Measurements from ENCODE around the gene EEF2KMT.
"Not testable (repeated sequence)": the region's sequence is repeated elsewhere in the genome, so short reads cannot be mapped to it uniquely, and the experiment has no call there.

Gene EEF2KMT

DNA sequence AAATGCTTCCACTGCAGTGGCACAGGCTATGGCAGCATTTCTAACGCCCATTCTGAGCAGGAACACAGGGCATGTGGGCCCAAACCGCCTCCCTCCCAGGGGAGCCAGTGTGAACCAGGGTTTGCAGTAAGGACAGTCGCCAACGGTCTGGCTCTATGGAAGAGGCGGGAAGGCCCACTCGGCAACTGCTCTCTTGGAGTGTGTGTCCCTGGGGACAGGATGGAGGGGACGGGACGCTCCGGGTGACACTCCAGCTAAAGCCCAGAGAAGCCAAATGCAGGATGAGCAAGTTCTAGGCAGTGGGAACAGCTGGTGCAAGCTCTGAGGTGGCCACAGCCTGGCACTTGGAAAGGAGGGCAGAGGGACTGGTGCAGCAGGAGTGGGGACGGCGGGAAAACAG lies 3.8 kb downstream of the EEF2KMT start:
- not testable (repeated sequence) for DNase-seq

DNA sequence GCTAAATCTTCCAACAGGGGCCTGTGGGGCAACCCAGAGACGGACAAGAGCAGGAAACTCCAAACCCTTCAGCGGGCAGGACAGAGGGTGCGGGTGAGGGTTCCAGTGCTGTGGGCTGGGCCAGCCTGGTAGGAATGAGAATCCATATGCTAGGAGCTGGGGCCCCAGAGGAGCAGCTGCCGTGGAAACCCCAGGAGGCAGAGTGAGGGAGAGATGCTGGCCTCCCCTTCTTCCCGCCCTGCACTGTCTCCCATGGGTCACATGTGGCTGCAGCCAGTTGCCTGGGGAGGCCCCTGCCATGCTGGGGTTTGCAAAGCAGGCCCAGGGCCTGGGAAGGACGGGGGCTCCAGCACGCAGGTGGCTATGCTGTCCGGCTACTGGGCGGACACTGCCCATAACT lies 4.5 kb downstream of the EEF2KMT start:
- not testable (repeated sequence) for DNase-seq

DNA sequence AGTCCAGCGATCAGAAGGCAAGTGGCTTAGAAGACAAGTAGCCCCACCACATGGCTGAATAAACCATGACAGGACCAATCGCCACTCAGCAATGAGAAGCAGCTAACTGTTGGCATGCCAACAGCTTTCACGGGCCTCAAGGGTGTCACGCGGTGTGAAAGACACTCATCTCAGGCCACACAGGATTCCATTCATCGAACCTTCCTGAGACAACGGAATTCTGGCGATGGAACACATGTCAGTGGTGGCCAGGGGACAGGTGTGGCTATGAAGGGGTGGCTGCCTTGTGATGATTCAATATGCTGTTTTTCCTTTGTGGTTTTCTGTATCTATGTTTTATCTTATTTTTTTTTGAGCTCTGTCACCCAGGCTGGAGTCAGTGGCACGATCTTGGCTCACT lies 7.0 kb downstream of the EEF2KMT start:
- not testable (repeated sequence) for DNase-seq

DNA sequence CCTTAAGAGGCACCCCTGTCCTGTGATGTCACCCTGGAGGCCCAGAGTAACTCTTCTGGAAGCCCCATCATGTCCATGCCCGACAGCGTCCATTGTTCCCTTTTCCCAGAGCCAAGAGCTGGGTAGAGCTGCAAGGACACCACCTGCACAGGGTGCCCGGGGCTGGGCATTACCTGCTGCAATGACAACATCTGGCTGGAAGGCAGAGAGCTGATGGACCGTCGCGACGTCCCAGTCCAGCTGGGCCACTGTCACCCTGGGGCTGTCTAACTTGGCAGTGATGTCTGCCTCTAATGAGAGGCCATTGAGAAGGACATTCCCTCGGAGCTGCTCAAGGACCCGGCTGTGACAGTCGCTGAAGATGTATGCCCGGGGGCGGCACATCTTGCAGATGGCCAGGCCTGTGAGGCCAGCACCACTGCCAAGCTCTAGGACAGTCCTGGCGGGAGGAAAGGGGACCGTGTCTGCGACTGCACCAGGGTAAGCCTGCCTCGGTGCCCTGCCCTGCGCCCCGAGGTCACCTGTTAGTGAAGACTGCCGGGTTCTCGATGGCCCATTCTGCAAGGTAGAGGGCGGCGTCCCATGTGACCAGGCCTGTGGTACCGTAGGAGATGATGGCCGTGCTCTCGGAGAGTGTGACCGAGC lies 7.6 kb downstream of the EEF2KMT start:
- DNase-seq: not testable (repeated sequence)

DNA sequence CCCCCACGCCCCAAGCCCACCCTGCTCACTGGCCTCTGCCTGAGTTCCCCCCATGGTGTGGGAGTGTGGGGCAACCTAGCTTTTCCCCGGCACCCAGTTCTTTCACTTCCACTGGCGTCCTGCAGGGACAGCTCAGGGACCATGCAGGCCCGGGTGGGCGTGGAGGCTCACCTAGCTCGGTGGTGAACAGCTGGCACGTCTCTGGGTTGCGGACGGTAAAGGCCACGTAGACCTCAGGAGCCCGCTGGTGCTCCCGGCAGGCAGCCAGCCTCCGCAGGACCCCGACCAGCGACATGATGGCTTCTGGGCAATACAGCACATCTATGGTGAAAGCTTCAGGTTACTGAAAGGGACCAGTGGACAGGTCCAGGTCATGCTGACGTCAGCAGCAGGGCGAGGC lies 8.7 kb downstream of the EEF2KMT start:
- DNase-seq: not testable (repeated sequence)

DNA sequence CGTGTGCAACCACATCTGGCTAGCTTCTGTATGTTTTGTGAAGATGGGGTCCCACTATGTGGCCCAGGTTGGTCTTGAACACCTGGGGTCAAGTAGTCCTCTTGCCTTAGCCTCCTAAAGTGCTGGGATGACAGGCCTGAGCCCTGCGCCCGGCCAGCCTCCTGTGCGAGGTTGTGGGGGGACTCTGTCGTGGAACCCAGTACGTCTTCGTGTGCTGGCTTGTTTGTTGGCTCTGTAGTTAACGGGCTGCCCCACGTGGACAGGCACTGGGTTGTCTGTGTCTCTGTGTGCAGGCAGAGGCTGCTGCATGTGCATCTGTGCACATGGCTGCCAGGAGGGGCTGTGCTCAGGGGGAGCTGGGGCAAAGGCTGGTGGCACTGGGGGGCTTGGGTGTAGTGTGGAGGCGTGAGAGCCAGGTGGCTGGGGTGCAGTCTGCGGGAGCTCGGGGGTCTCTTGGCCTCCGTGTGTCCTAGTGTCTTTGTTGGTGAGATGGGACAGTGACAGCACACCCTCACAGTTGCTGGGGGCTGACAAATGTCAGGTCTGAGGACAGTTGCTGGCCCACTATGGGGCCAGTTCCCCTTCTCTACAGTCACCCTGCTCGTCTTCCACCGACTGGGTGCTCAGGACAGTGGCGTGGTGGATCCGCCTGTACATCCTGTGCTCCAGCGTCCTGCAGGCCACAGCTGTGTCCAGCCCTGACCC lies 9.4 kb downstream of the EEF2KMT start:
- DNase-seq: not testable (repeated sequence)

DNA sequence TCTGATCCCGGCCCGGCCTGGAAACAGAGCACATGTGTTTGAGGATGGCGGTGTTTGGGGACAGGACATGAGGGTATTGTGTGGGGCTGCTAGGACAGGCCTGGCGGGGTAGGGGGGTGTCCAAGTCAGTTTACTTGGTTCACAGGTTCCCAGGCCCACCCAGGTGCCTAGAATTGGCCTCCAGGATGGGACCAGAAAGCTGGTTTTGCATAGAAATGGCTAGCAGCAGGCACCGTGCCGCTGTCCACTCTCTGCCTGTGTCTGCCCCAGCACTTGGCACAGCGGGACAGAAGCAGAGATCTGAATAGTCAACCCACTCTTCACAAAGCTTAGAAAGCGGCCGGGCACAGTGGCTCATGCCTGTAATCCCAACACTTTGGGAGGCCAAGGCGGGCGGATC lies 11.9 kb downstream of the EEF2KMT start:
- not testable (repeated sequence) for DNase-seq

DNA sequence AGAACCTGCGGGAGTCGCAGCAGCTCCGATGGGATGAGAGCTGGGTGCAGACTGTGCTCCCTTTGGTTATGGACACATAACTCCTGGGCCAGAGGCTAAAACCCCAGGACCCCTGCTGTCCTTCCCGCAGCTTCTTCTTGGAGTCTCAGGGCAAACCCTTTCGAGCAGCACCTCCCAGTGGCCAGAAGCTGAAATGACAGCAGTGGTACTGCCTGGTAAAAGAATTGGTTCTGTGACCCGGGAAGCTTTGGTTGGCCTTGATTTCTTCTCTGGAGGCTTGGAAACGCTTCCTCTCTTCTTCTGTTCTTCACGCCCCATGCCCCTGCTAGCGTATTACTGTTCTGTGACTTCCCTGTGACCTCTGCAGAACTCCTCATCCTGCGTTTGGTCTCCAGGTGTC lies 12.8 kb downstream of the EEF2KMT start:
- DNase-seq: peak; percentile 71

DNA sequence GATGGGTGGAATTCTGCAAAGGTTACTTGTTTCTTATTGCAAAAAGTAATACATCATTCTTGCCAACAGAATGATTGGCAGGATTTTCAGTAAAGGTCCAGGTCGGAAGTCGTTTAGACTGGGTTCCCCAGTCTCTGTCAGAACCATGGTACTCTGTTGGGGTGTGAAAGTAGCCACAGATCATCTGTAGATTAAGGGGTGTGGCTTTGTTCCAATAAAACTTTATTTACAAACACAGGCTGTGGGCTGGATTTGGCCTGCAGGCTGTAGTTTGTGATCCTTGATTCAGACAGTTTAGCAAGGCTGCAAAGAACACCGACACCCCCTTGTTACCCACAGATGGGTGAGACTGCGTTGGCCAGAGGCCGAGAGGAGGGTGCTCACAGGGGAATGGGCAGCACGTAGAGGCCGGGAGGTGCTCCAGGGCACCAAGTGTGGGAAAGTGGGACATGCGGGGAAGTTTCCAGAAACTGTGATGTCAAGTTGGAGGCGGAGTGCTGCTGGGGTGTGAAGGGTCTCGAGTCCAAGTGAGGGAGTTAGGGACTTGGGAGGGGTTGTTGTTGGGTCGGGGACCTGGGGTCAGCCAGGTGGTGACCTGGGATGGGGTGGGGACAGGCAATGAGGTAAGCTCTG lies 13.4 kb downstream of the EEF2KMT start:
- DNase-seq: not testable (repeated sequence)

DNA sequence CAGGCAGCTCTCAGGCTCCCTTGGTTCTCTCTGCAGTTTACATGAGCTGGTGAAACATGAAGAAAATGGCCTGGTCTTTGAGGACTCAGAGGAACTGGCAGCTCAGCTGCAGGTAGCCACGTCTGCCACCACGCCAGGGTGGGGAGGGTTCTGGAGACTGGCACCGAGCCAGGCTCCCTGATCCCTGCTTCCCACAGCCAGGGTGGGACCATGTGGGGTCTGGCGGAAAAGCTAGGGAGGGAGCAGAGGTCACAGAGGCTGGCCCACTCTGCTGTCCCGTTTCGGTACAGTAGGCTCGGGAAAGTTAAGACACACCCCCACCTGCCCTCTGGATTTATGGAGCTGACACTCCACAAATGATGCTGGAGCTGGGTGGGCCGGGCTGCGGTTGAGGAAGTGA lies 13.9 kb downstream of the EEF2KMT start:
- DNase-seq: not testable (repeated sequence)

DNA sequence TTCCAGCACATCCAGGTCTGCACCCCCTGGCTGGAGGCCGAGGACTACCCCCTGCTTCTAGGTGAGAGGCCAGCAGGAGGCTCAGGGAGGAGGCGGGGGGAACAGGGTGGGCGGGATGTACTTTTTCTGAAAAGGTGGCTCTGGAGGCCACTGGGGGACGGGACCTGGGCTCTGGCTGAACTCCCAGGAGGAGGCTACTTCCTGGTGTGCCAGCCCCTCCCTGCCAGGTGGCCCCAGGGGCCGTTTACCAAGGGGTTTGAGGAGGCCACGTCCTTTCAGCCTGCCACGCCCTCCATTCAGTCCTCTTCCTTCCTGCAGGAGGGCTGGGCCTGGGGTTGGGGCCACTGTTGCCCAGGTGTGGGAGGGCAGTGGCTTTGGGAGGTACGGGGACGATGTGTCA lies 16.6 kb downstream of the EEF2KMT start:
- DNase-seq: not testable (repeated sequence)

DNA sequence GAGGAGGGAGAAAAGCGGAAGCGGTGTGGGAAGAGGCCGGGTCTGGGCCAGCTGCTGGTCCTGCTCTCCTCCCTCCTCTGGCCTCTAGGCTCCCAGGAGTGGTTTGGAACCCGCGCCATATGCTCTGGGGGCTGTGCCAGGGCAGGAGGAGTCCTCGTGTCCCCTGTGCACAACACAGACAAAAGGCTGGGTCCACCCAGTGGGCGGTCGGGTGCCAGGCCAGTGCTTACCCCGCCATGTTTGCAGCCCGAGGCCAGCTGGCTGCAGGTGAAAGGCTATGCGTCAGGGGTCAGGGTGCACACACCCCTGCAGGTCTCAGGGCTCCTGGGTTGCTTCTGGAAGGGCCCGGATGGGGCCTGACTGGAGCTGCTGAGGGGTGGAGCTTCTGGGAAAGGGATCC lies 17.1 kb downstream of the EEF2KMT start:
- DNase-seq: not testable (repeated sequence)

DNA sequence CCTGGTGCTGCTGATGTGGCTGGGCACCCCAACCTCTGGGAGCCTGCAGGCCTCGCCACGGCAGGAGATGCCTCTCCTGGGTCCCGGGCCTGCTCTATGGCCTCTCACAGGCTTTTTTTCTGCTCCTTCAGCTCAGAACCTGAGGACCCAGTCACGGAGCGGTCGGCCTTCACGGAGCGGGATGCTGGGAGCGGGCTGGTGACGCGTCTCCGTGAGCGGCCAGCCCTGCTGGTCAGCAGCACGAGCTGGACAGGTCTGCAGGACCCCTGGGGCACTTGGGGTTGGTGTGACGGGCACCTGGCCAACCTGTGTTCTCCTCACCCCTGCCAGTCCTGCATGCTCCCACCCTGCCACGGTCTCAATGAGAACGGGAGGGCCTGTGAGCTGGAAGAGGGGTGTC lies 19.0 kb downstream of the EEF2KMT start:
- DNase-seq: no peak

DNA sequence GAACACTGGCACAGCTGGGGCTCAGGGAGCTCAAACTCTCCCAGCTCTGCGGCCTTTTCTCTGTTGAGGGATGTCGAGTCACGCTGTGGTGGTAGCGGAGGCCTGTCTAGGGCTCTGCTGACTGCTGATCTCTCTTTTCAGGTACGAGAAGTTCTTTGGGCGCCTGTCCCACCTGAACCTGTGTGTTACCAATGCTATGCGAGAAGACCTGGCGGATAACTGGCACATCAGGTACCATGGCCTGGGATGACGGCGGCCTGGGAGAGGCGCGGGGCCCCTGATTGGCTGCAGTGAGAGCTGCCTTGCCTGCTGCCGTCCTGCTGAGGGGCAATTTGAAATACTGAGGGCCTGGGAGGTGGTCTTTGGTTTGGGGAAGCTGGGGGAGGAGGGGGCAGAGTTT lies 20.3 kb downstream of the EEF2KMT start:
- no peak for DNase-seq

DNA sequence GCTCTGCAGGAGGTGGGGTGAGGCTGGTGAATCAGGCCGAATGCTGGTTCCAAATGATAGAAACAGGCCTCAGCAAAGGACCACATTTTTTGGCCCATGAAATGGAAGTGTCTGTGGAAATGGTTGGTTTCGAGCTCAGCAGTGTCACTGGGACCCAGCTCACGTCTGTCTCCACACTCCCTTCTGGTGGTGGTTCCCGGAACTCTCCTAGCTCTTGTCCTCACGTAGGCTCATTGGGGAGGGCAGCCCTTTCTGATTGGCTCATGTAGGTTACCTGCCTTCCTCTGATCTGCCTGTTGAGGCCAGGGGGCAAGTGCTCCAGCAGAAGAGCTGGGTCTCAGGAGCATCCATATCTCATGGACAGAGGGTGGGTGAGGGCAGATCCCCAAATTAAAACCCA lies 22.0 kb downstream of the EEF2KMT start:
- peak; percentile 15 for DNase-seq

DNA sequence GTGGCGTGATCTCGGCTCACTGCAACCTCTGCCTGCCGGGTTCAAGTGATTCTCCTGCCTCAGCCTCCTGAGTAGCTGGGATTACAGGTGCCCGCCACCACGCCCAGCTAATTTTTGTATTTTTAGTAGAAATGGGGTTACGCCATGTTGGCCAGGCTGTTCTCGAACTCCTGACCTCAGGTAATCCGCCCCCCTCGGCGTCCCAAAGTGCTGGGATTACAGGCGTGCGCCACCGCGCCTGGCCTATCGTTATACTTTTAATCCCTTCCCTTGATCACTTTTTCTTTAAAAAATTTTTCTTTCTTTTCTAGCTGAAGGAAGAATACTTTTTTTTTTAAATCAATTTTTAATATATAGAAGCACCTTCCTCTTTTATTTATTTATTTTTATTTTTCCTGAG lies 23.8 kb downstream of the EEF2KMT start:
- not testable (repeated sequence) for DNase-seq

DNA sequence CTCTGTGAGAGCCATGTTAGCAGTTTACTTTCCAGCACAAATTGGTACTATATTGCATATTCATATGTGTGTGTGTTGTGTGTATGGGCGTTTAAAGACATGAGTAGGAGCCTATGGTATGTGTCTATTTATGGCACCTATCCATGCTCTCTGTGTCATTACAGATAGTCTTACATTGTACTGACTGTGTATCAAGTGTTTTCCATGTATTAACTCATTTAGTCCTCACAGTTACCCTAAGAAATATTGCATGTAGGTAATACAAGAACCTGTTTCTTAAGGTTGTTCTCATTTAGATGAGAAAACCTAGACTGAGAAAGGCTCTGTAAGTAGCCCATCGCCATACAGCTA lies 24.3 kb downstream of the EEF2KMT start:
- DNase-seq: no peak

DNA sequence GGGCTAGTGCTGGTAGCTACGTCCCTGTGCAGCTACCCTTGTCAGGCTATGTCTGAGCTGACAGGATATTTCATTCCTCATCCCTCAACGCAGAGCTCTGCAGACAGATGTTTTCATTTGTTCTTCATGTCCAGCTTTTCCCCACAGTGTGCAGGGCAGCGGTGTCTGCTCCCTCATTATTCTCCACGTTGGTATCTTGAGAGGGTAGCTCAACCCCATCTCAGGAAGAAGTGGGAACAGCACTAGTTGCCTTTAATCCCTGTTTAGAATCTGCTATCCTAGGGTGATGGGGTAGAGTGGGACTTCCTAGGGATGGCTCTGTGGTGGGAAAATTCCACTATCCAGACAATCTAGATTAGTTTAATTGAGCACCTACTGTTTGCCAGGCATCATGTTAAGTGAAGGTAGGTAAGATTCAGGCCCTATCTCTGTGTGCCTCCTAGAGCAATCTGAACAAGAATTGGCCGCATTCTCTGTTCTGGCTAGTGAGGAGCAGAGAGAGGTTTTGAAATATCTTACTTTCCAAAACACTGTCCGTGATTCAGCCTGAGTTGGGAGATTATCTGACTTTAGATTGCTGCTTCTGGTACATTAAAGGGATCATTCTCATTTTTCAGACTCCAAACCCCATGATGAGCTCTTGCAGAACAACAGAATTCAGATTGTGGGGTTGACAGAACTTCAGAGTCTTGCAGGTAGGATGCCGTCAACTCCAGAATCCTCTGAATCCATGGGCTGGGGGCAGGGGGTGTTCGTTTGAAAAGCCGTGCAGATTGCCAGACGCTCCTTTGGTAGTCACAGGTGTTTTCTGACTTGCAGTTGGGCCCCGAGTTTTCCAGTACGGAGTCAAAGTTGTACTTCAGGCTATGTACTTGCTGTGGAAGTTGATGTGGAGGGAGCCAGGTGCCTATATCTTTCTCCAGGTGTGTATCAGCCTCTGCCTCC lies 25.0 kb downstream of the EEF2KMT start:
- DNase-seq: no peak

DNA sequence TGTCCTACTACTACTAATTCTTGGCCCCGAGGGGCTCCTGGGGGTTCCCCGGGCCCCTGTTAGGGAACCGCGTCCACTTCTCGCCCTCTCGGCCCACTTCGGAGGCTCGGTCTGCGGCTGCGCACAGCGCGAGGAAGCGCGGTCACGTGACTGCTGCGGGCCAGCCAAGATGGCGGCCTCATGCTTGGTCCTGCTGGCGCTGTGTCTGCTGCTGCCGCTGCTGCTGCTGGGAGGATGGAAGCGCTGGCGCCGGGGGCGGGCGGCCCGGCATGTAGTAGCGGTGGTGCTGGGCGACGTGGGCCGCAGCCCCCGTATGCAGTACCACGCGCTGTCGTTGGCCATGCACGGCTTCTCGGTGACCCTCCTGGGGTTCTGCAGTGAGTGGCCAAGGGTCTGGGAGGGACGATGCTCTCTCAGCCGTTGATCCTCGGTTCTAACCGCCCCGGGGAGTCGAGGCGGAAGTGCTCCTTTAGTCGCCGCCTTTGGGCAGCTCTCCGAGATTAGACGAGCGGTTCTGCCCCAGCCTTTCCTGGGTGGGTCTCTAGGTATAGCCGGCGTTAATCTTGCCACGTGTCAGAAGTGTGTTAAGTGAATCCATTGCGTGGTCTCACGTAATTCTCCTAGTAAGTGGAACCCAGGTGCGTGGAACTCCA lies 25.8 kb downstream of the EEF2KMT start, which contains the start of gene ALG1:
Gene ALG1 (plus strand): TSS at position 163 of the 653 bp plus-strand sequence. CDS start 7 bp downstream, at position 170.
- DNase-seq: peak; percentile 94

DNA sequence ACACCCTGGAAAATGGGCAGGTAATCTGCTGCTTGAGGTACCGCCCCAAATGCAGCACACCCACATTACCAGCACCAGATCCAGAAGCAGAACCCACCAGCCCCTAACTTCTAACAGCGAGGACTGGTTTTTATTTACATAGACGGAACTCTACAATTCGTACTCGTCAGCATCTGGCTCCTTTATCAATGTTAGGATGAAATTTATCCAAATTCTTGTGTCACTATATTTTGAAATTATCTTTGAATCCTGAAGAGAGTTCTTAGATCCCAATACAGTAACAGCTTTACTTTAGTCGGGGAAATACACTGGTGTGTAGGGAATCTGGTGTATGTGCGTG lies 26.3 kb downstream of the EEF2KMT start:
- no peak for DNase-seq

DNA sequence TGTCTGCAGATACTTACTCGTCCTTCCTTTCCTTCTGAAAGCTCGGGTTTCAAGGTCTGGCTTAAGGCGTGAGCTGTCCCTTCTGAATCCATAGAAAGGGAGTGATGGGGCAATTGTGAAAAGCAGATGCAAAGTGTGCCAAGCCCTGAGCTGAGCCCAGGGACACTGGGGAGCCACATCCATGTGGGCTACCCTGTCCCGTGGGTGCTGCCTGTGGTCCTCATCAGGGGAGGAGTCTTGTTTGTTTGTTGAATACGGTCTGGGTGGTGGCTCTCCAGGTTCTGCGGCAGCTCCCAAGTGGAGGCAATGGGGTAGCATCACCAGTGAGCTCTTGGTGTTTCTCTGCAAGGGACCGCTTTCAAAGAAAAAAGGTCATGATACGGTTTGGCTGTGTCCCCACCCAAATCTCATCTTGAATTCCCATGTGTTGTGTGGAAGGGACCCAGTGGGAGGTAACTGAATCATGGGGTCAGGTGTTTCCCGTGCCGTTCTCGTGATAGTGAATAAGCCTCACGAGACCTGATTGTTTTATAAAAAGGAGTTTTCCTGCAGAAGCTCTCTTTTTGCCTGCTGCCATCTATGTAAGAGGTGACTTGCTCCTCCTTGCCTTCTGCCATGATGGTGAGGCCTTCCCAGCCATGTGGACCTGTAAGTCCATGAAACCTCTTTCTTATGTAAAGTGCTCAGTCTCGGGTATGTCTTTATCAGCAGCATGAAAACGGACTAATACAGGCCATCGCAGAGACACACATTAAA lies 27.0 kb downstream of the EEF2KMT start:
- DNase-seq: no peak

DNA sequence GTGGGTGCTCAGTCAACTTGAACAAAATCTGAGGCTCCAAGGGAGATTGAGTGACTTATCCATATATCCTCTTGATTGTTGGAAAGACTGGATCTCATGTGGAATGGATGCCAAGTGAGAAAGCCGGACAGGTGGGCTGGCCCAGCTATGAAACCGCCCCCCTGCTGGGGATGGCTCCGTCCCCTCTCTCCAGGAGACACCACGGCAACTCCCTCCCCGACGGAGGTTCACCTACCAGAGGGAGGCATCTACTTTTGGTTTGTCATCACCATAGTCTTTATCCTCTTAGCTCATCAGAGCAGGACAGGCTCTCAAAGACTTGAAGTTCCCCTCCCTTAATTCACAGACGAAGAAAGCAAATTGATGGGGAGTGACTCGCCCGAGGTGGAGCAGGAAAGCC lies 27.7 kb downstream of the EEF2KMT start:
- no peak for DNase-seq

Data from hematopoietic multipotent progenitor cell treated with erythropoietin and hydrocortisone succinate and interleukin-3 and kit ligand, for 4 days (in vitro differentiated cells).